ENCODE data around the gene COL4A4.

GRCh38 chr2:227141301-227141700 lies 22.7 kb downstream of the COL4A4 start:
- TF ChIP-seq EZH2phosphoT487 (IDR thresholded peaks at IDR 0.05; ENCODE audit: borderline replicate concordance, low read length) (no peak), CTCF (conservative IDR thresholded peaks at IDR 0.05; ENCODE audit: low read depth, low read length) (no peak)

Data from PC-3 (cell line).